HG03066 (cell line): Measurements from ENCODE around the gene PAQR7.
"Not testable (repeated sequence)": the region's sequence is repeated elsewhere in the genome, so short reads cannot be mapped to it uniquely, and the experiment has no call there.

Source experiments
- ATAC-seq: cut with Tn5 transposase; IDR thresholded peaks from one replicate; pipeline ENCODE4 v1.9.1; 2021; ENCODE audit warnings: low read depth; ENCODE audit not compliant: unreplicated experiment

Gene PAQR7

GRCh38 chr1:25858494-25858893, 17.0 kb downstream of the PAQR7 start:
- no peak for ATAC-seq

GRCh38 chr1:25856856-25857255, 18.7 kb downstream of the PAQR7 start:
- no peak for ATAC-seq

GRCh38 chr1:25854554-25854953, 21.0 kb downstream of the PAQR7 start:
- ATAC-seq: no peak

- ATAC-seq: no peak
These were observed 27.0 kb downstream of the PAQR7 start for GRCh38 chr1:25848531-25848930.

- ATAC-seq: no peak
These were observed 27.6 kb downstream of the PAQR7 start for GRCh38 chr1:25847929-25848328.

- no peak for ATAC-seq
These were observed 29.8 kb downstream of the PAQR7 start for GRCh38 chr1:25845664-25846063.

GRCh38 chr1:25844536-25845337, 30.8 kb downstream of the PAQR7 start:
- no peak for ATAC-seq

- ATAC-seq: no peak
These were observed 32.0 kb downstream of the PAQR7 start for GRCh38 chr1:25843483-25843882.

- not testable (repeated sequence) for ATAC-seq
These were observed 35.7 kb downstream of the PAQR7 start for GRCh38 chr1:25839808-25840207.

- ATAC-seq: no peak
These were observed 38.1 kb downstream of the PAQR7 start for GRCh38 chr1:25837262-25837875.

GRCh38 chr1:25836695-25837094, 38.8 kb downstream of the PAQR7 start:
- no peak for ATAC-seq

GRCh38 chr1:25834894-25835293, 40.6 kb downstream of the PAQR7 start:
- no peak for ATAC-seq

- ATAC-seq: no peak
These were observed 42.4 kb downstream of the PAQR7 start for GRCh38 chr1:25833158-25833557.

- ATAC-seq: no peak
These were observed 43.0 kb downstream of the PAQR7 start for GRCh38 chr1:25832336-25833037.

- no peak for ATAC-seq
These were observed 43.8 kb downstream of the PAQR7 start for GRCh38 chr1:25831569-25832196.

- no peak for ATAC-seq
These were observed 46.5 kb downstream of the PAQR7 start for GRCh38 chr1:25829046-25829445.

- ATAC-seq: no peak
These were observed 47.0 kb downstream of the PAQR7 start for GRCh38 chr1:25828491-25828890.

- ATAC-seq: no peak
These were observed 48.9 kb downstream of the PAQR7 start for GRCh38 chr1:25826571-25826970.

- no peak for ATAC-seq
These were observed 49.9 kb downstream of the PAQR7 start for GRCh38 chr1:25825605-25826004.

- ATAC-seq: no peak
These were observed 53.8 kb downstream of the PAQR7 start for GRCh38 chr1:25821630-25822091.

- ATAC-seq: no peak
These were observed 54.4 kb downstream of the PAQR7 start for GRCh38 chr1:25821112-25821476.
